ENCODE data around the gene LRRD1. TPM values are rescaled to one million over a fixed set of nuclear protein-coding genes. Genes with fewer than 3 reads are reported as not detected.

Gene LRRD1
- total and polyA plus RNA-seq, 9 of the 15 experiments (the other 6 are each of a cell fraction or from before 2014, with no cell fraction given) = 0.07 to 0.15 TPM; not detected in 7

GRCh38 chr7:92134271-92135051 lies 44.5 kb downstream of the LRRD1 start, which contains the start of gene CYP51A1 (continued):
- TF ChIP-seq FOXA3 (CRISPR knock-in tag; conservative IDR thresholded peaks at IDR 0.05 in 1 of 2, IDR thresholded peaks at IDR 0.05 in 1 of 2) (no peak; a peak in 1 of 4 replicates), SP2 (IDR thresholded peaks at IDR 0.05; ENCODE audit: extremely low read depth, low read depth, low read length, poor library complexity, severe bottlenecking) (no peak), AFF1 (IDR thresholded peaks at IDR 0.05; ENCODE audit: low read depth in 1 of 2, partially characterized antibody in 2 of 2) (peak; percentile 46), ZFP30 (CRISPR knock-in tag; IDR thresholded peaks at IDR 0.05; ENCODE audit: borderline replicate concordance) (no peak), CHCHD3 (CRISPR knock-in tag; IDR thresholded peaks at IDR 0.05) (no peak), SOX6 (IDR thresholded peaks at IDR 0.05) (peak; percentile 74), TCF7 (IDR thresholded peaks at IDR 0.05; ENCODE audit: borderline replicate concordance) (no peak; the same call in 1 of the 2 replicates), THRB (CRISPR knock-in tag; conservative IDR thresholded peaks at IDR 0.05) (no peak), RB1 (IDR thresholded peaks at IDR 0.05; ENCODE audit: low read depth) (peak; percentile 93), NR2C1 (IDR thresholded peaks at IDR 0.05) (peak; percentile 69), NR2C1 (tag; IDR thresholded peaks at IDR 0.05) (peak; percentile 60), U2AF1 (optimal IDR thresholded peaks at IDR 0.05; ENCODE audit: low read depth, low read length) (peak; percentile 62), E2F8 (IDR thresholded peaks at IDR 0.05; ENCODE audit: low read depth, partially characterized antibody) (peak; percentile 86), EGR1 (conservative IDR thresholded peaks at IDR 0.05) (peak; percentile 50), FOXA1 (IDR thresholded peaks at IDR 0.05; ENCODE audit: borderline replicate concordance) (no peak), ZNF57 (CRISPR knock-in tag; IDR thresholded peaks at IDR 0.05) (no peak), TCF3 (CRISPR knock-in tag; IDR thresholded peaks at IDR 0.05) (0 out of 2 replicates have a peak, but pooled peaks have one; percentile 46), SLC30A9 (CRISPR knock-in tag; IDR thresholded peaks at IDR 0.05) (no peak), ZFP36 (IDR thresholded peaks at IDR 0.05; ENCODE audit: low read depth, low read length, partially characterized antibody) (no peak)

All from K562 (cell line).